HT1080 (cell line): ENCODE measurements around the gene STAP2. TPM values are rescaled to one million over a fixed set of nuclear protein-coding genes. Genes with fewer than 3 reads are reported as not detected.
"Not testable (repeated sequence)": the region's sequence is repeated elsewhere in the genome, so short reads cannot be mapped to it uniquely, and the experiment has no call there.

ENCODE experiments used
- DNase-seq: peaks from one replicate; pipeline ENCODE4 v3.0.0-alpha.2; 2015; ENCODE audit warnings: low read depth
- total RNA-seq: library from RNA; depleted of rRNA; stranded (reverse); fragments of >200 nt; shearing (Covaris generic); gene quantifications from 2 replicates; pipeline ENCODE4 v1.2.3, GENCODE V29; 2014

The STAP2 gene
- total RNA-seq, 1 experiment from 2014 or later: 3.6 TPM

- no peak for DNase-seq
Observed at GRCh38 chr19:4357921-4358326, 19.3 kb upstream of the STAP2 start.

DNA sequence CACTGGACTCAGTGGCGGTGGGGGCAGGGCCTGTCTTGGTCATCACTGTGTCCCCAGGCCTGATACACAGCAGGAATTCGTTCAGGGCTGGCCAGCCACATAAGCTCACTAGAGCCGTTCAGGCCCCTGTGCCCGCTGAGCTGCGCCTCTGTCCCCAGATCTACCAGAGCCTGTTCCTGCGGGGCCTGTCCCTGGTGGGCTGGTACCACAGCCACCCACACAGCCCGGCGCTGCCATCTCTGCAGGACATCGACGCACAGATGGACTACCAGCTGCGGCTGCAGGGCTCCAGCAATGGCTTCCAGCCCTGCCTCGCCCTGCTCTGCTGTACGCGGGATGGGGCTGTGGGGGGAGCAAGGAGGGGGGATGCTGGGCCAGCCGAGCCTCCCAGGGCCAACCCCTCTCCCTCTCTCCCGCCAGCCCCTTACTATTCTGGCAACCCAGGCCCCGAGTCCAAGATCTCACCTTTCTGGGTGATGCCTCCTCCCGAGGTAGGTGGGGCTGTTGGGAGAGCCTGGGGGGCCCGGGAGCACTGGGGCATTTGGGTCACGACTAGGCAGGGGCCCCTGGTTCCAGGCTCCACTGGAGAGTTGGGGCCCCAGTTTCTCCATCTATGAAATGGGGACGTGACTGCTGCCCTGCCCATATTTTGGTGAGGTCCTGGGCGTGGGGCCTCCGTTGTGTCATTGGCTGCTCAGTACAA lies 18.6 kb upstream of the STAP2 start:
- no peak for DNase-seq

GRCh38 chr19:4354897-4355296 lies 16.3 kb upstream of the STAP2 start:
- DNase-seq: no peak

DNA sequence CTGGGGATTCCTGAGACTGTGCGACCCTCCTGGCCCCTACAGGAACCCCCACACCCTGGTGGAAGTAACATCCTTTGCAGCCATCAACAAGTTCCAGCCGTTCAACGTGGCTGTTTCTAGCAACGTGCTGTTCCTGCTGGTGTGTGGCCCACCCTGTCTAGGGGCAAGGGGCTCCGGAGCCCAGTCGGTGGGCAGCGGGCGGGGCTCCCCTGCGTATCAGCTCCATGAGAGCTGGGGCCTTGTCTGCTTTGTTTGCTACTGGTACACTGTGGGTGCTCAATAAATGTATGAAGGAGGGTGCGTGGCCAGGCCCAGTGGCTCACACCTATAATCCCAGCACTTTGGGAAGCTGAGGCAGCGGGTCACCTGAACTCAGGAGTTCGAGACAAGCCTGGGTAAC lies 15.7 kb upstream of the STAP2 start:
- DNase-seq: no peak

DNA sequence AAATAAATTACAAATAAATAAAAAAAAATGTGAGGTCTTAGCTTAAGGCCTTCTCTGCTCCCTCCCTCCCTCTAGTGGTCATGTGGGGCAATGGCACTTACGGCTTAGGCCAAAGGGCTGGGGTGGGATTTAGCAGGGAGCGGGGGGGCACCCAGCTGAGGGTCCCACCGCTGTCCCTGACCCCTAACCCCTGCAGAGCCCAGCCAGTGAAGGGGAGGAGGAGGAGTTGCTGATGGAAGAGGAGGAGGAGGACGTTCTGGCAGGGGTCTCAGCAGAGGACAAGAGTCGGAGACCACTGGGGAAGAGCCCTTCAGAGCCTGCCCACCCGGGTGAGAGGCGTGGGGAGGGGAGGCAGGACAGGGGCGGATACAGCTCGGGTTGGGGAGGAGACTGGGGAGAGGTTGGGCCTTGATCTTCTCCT lies 14.1 kb upstream of the STAP2 start:
- DNase-seq: no peak

- no peak for DNase-seq
Observed at GRCh38 chr19:4350726-4351125, 12.1 kb upstream of the STAP2 start.

DNA sequence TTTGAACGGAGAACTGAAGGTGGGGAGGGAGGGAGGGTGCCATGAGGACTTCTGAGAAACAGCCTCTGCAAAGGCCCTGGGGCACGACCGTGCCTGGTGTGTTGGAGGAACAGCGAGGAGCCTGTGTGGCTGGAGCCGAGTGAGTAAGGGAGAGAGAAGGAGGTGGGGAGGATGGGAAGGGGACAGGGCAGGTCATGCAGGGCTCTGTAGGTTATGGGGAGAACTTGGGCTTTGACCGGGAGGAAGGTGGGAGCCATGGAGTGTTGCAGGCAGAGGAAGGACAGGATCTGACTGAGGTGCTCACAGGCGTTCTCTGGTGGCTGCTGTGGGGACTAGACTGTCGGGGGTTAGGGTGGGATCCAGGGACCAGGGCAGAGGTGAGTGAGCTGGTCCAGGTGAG lies 11.5 kb upstream of the STAP2 start:
- DNase-seq: no peak

DNA sequence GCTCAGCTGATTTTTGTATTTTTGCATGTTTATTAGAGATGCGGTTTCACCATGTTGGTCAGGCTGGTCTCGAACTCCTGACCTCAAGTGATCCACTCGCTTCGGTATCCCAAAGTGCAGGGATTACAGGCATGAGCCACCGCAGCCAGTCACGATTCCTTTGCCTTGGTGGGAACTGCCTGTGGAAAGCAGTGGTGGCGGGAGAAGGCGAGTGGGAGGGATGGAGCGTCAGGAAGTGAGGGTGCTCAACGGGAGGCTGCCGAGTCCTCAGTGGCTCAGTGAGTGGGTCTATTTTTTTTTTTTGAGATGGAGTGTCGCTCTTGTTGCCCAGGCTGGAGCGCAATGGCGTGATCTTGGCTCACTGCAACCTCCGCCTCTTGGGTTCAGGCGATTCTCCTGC lies 10.6 kb upstream of the STAP2 start:
- DNase-seq: not testable (repeated sequence)

DNA sequence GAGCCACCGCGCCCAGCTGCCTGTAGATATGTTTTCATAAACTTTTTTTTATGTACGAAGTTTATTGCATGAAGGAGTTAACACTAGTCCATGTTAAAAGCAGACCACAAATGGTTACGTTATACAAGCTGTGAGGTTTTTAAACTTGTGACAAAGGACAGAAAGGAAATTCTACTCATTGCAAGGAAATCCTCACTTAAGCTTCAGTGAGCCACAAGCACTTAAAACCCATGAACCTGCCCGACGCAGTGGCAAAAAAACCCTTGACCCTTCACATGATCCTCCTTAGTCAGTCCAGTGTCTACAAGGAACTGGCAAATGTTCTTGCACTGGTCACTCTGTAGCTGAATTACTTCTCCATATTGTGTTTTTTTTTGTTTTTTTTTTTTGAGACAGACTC lies 8.9 kb upstream of the STAP2 start:
- no peak for DNase-seq

DNA sequence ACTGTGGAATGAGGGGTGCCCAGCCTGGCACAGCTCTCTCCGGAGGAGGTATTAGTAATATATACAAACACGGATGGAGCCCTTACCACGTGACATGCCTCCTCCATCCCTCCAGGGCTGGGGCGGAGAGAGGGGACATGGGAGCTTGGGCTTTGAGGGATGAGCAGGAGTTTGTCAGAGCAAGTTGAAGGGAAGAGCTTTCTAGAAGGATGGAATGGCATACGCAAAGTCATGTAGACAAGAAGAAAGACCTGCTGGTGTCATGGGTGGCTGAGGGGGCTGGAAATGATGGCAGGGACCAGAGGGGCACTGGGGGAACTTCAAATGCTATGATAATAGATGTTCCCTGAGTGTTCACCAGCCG lies 7.4 kb upstream of the STAP2 start:
- DNase-seq: no peak

DNA sequence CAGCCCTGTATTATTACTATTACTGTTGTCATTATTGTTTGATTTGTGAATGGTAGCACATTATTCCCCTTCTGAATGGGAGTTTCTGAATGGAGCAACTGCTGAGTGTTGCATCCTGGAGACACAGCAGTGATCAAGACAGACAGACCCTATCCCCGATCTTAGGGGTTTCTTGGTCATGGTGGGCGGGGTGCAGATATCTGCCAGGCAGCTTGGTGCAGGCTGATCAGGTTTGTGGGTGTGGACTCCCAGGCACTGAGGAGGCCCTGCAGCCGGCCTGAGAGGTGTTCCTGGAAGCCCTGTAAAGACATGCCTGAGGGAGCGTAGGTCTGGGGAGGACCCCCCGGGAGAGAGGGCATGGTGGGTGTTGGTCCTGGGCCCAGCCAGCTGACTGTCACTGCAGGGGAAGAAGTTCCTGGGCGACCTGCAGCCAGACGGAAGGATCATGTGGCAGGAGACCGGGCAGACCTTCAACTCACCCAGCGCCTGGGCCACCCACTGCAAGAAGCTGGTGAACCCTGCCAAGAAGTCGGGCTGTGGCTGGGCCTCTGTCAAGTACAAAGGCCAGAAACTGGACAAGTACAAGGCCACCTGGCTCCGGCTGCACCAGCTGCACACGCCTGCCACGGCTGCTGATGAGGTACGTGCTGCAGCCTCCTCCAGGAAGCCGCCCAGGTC lies 6.9 kb upstream of the STAP2 start:
- DNase-seq: no peak

DNA sequence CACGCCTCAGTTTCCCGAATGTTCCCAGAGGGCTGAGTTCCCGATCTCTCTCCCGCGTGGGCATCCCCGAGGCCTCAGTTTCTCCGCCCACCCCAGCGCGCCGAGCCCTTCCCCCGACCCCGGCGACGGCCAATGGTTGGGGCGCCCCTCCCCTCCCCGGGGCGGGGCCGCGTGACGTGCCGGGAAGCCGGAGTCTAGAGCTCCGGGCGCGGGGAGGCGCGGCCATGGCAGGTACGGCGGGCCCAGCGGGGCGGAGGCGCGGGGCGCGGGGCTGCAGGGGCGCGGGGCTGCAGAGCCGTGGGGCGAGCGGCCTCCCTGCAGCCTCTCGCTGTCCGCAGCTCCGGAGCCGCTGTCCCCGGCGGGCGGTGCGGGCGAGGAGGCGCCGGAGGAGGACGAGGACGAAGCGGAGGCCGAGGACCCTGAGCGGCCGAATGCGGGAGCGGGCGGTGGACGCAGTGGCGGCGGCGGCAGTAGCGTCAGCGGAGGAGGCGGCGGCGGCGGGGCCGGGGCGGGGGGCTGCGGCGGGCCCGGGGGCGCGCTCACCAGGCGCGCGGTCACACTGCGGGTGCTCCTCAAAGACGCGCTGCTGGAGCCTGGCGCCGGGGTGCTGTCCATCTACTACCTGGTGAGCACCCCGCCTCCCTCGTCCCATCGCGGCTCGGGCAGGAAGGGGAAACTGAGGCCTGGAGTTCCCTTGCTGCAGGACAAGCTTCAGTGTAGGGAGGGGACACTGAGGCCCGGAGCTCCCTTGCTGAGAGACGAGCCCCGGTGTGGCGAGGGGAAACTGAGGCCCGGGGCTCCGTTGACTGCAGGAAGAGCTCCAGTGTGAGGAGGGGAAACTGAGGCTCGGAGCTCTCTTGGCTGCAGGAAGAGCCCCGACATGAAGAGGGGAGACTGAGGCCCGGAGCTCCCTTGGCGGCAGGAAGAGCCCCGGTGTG lies 5.0 kb upstream of the STAP2 start, which contains the start of gene MPND:
MPND (plus strand) TSS at position 193 of the 938 bp plus-strand sequence; CDS start at position 225, 32 bp downstream.
- DNase-seq: peak; percentile 12

DNA sequence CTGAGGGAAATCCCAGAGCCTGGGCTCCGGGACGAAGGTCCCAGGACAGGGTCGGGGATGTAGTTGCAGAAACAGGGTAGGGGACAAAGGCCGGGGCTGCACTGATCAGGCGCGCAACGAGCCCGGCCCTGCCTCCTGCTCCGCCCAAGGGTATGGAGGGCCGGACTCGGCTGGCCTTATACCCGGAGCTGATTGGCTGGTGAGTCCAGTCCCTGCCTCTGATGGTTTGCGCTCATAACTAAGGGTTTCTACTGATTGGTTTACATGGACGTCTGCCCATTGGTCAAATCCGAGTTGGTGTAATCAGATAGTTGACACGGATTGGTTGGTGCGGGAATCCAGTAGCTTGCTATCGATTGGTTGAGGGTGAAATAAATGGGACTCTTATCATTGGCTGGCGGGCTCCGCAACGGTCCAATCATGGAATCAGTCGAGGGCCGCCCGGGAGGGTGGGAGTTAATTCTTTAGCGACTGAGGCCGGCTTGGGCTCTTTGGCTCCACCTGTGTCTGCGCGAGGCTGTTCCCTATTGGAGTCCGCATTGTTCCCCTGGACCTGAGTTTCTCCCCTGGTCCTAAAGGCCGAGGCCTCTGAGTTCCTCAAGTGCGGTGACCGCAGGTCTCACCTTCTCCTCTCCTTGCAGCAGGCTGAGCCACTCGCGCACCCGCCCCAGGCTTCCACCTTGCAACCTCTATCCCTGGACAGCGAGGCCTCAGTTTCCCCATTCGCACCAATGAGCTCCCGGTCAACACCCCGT lies 4.2 kb upstream of the STAP2 start:
- DNase-seq: peak; percentile 97

DNA sequence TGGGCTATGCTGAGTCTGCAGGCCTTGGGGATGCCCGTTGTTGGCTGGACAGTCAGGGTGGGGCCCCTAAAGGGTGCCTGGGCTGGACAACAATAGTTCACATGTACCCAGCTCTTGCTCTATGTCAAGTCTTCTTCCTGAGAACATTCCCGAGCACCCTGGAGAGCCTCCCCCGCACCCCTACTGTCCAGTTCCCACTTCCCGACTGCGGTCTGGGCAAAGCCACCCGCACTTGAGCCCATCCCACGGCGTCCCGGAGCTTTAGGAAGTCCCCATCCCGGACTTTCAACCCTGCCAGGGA lies 3.6 kb upstream of the STAP2 start:
- DNase-seq: peak; percentile 19

GRCh38 chr19:4337906-4338440 lies 654 bp downstream of the STAP2 start:
- DNase-seq: no peak

DNA sequence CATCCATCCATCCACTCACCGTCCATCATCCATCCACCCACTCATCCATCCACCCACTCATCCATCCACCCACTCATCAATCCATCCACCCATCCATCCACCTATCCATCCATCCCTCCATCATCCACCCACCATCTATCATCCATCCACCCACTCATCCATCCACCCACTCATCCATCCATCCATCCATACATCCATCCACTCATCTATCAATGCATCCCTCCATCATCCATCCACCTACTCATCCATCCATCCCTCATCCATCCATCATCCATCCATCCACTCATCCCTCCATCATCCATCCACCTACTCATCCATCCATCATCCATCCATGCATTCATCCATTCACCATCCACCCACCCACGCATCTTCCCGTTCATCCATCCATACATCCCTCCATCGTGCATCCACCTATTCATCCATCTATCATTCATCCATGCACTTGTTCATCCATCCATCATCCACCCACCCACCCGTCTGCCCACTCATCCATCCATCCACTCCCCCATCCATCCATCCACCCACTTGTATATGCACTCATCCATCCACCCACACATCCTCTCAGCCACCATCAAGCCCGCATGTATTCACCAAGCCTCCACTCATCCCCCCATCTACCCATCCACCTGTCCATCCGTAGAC lies 3.6 kb downstream of the STAP2 start:
- no peak for DNase-seq

- DNase-seq: no peak
Observed at GRCh38 chr19:4329858-4330257, 8.8 kb downstream of the STAP2 start.

DNA sequence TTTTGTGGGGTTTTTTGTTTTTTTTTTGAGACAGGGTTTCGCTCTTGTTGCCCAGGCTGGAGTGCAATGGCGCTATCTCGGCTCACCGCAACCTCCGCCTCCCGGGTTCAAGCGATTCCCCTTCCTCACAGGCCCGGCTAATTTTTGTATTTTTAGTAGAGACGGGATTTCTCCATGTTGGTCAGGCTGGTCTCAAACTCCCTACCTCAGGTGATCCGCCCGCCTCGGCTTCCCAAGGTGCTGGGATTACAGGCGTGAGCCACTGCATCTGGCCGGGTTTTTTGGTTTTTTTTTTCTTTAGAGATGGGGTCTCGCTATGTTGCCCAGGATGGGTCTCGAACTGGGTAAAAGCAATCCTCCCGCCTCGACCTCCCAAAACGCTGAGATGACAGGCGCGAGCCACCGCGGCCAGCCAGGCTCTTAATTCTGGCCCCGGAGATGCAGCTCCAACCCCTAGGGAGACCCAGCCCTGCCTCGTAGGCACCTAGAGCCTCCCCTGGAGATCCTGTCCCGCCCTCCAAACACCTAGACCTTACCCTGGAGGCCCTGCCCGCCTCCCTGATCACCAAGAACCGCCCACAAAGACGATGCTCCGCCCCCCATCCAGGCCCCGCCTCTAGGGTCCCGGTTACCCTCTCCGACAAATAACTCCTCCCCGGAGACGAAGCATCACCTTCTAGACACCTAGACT lies 9.5 kb downstream of the STAP2 start:
- not testable (repeated sequence) for DNase-seq

- DNase-seq: peak; percentile 75
Observed at GRCh38 chr19:4328243-4328990, 10.2 kb downstream of the STAP2 start.
